GM12874 (cell line): ENCODE data around the gene ITGBL1.

Experiments used
- CTCF ChIP-seq: IDR thresholded peaks from 2 replicates; pipeline ENCODE4 v1.5.1; 2011; ENCODE audit warnings: low read depth, mild to moderate bottlenecking, control low read depth, low read length, moderate library complexity; ENCODE audit not compliant: insufficient read depth

The ITGBL1 gene

GRCh38 chr13:101618440-101619187, 166.1 kb downstream of the ITGBL1 start:
- no peak for TF ChIP-seq CTCF

GRCh38 chr13:101621099-101621498, 168.6 kb downstream of the ITGBL1 start:
- TF ChIP-seq CTCF, result no peak

GRCh38 chr13:101623470-101624209, 171.2 kb downstream of the ITGBL1 start:
- no peak for TF ChIP-seq CTCF

GRCh38 chr13:101624210-101624922, 171.9 kb downstream of the ITGBL1 start:
- no peak for TF ChIP-seq CTCF

GRCh38 chr13:101624981-101625380, 172.5 kb downstream of the ITGBL1 start:
- TF ChIP-seq CTCF, result no peak

GRCh38 chr13:101626925-101627555, 174.6 kb downstream of the ITGBL1 start:
- no peak for TF ChIP-seq CTCF

- no peak for TF ChIP-seq CTCF
Measured at GRCh38 chr13:101627556-101627943, 175.1 kb downstream of the ITGBL1 start.
